Stimulated activated memory B cell treated with anti-CD40 and anti-IgM and Interleukin-4, amounts not matched to agents 10 μg/mL and 1 μg/mL and 100 μg/mL, for 72 hours (primary cell): Measurements from ENCODE around the gene ZNF70.
"Not testable (repeated sequence)": the region's sequence is repeated elsewhere in the genome, so short reads cannot be mapped to it uniquely, and the experiment has no call there.

ENCODE experiments used
- ATAC-seq: fragments of 150-1000 bp; cut with Tn5 transposase; 2 replicates; pipeline ENCODE4 v1.10.0; 2021
- H3K27ac Mint-ChIP-seq: one replicate; pipeline ENCODE4 v1.8.0; 2022; ENCODE audit warnings: mild to moderate bottlenecking, mixed read lengths
- H3K27me3 Mint-ChIP-seq: one replicate; pipeline ENCODE4 v1.8.0; 2022; ENCODE audit warnings: mixed read lengths
- H3K36me3 Mint-ChIP-seq: one replicate; pipeline ENCODE4 v1.8.0; 2022; ENCODE audit warnings: mixed read lengths
- H3K4me1 Mint-ChIP-seq: one replicate; pipeline ENCODE4 v1.8.0; 2022; ENCODE audit warnings: mixed read lengths
- H3K4me3 Mint-ChIP-seq: one replicate; pipeline ENCODE4 v1.8.0; 2022; ENCODE audit warnings: mild to moderate bottlenecking, moderate library complexity, mixed read lengths
- H3K9me3 Mint-ChIP-seq: one replicate; pipeline ENCODE4 v1.8.0; 2022; ENCODE audit warnings: mixed read lengths

ZNF70 gene

DNA sequence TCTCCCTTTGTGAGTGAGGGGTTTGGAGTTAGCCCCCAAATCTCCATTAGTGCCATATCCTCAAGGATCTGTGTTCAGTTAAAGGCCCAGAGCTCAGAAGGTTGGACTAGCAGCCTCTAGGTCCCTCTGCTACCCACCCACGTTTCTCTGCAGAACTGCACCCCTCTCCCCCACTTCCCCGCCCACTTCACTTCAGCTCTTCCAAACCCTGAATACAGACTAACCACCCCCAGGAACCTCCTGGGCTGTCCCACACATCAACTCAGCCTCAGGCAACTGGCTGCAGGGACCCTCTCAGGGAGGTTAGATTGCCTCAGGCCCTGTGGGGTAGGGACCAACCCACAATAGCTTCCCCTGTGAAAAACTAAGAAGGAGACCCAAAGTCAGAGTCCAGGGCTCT lies 2.5 kb upstream of the ZNF70 start:
- no peaks in the 10 kb centered on the region for H3K27me3 Mint-ChIP-seq
- peak overlapping the region; percentile 95 for H3K27ac Mint-ChIP-seq
- H3K9me3 Mint-ChIP-seq: no peaks in the 10 kb centered on the region
- peaks cover 74% of the 10 kb centered on the region for H3K4me1 Mint-ChIP-seq
- H3K4me3 Mint-ChIP-seq: peak overlapping the region; percentile 91
- no peaks in the 10 kb centered on the region for H3K36me3 Mint-ChIP-seq
- no peak for ATAC-seq

GRCh38 chr22:23752750-23753149 lies 1.8 kb upstream of the ZNF70 start:
- no peaks in the 10 kb centered on the region for H3K27me3 Mint-ChIP-seq
- no peaks in the 10 kb centered on the region for H3K36me3 Mint-ChIP-seq
- H3K27ac Mint-ChIP-seq: peak overlapping the region; percentile 95
- H3K4me3 Mint-ChIP-seq: peak overlapping the region; percentile 91
- H3K4me1 Mint-ChIP-seq: peaks cover 73% of the 10 kb centered on the region
- peak; percentile 74 for ATAC-seq
- no peaks in the 10 kb centered on the region for H3K9me3 Mint-ChIP-seq

- Mint-ChIP-seq H3K4me1 (peaks cover 67% of the 10 kb centered on the region), H3K4me3 (peak overlapping the region; percentile 91), H3K27me3 (no peaks in the 10 kb centered on the region), H3K9me3 (no peaks in the 10 kb centered on the region), H3K36me3 (no peaks in the 10 kb centered on the region), H3K27ac (peak overlapping the region; percentile 95)
- peak; percentile 89 for ATAC-seq
These were observed 1.3 kb upstream of the ZNF70 start for GRCh38 chr22:23752090-23752691.

- H3K4me1 Mint-ChIP-seq: peaks cover 66% of the 10 kb centered on the region
- peak; percentile 5 for ATAC-seq
- H3K9me3 Mint-ChIP-seq: no peaks in the 10 kb centered on the region
- peak overlapping the region; percentile 91 for H3K4me3 Mint-ChIP-seq
- H3K27me3 Mint-ChIP-seq: no peaks in the 10 kb centered on the region
- H3K36me3 Mint-ChIP-seq: no peaks in the 10 kb centered on the region
- peak overlapping the region; percentile 95 for H3K27ac Mint-ChIP-seq
These were observed 607 bp upstream of the ZNF70 start for GRCh38 chr22:23751441-23751996.

DNA sequence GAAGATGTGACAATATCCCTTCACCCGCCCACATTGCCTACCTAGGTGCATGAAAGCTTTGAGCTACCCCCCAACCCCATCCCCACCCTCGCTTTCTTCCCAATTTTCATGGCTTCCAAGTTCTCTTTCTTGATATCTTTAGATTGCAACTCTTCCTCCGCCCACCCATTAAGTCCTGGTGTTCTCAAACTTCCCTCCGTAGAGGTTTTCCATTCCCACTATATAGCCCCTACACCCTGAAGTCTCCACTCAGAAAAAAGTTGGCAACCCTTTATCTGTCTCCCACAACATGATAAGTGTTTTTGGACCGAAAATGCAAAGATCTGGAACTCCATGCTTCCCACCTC lies 572 bp downstream of the ZNF70 start:
- Mint-ChIP-seq H3K4me1 (peaks cover 62% of the 10 kb centered on the region), H3K27ac (peak overlapping the region; percentile 95), H3K4me3 (peak overlapping the region; percentile 84), H3K9me3 (no peaks in the 10 kb centered on the region), H3K27me3 (no peaks in the 10 kb centered on the region), H3K36me3 (peaks cover under 1% of the 10 kb centered on the region)
- ATAC-seq: no peak

- H3K36me3 Mint-ChIP-seq: peaks cover 5% of the 10 kb centered on the region
- no peak overlapping the region for H3K4me3 Mint-ChIP-seq
- ATAC-seq: no peak
- H3K9me3 Mint-ChIP-seq: no peaks in the 10 kb centered on the region
- H3K4me1 Mint-ChIP-seq: peaks cover 57% of the 10 kb centered on the region
- H3K27ac Mint-ChIP-seq: no peak overlapping the region
- no peaks in the 10 kb centered on the region for H3K27me3 Mint-ChIP-seq
These were observed 1.0 kb downstream of the ZNF70 start for GRCh38 chr22:23749841-23750301.

DNA sequence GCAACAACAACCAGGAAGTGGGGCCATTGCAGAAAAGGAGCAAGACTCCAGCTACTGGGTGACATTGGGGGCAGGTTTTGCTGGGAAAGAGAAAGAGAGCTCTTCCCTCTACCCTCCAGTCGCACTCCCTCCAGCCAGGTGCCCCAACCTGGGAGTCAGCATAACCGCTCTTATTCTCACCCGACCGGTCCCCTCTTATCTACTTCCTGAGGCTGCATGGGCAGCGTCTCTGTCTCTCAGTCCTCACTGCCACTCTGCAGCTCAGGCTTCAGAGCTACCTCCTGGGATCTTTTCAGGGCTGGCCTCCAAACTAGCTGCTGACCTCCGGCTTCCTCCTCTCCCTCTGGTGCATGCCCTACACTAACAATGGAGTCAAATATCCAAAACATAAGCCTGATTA lies 5.1 kb downstream of the ZNF70 start:
- H3K27me3 Mint-ChIP-seq: no peaks in the 10 kb centered on the region
- ATAC-seq: no peak
- peaks cover 8% of the 10 kb centered on the region for H3K9me3 Mint-ChIP-seq
- peaks cover 20% of the 10 kb centered on the region for H3K4me1 Mint-ChIP-seq
- no peak overlapping the region for H3K4me3 Mint-ChIP-seq
- no peak overlapping the region for H3K27ac Mint-ChIP-seq
- peaks cover 25% of the 10 kb centered on the region for H3K36me3 Mint-ChIP-seq

DNA sequence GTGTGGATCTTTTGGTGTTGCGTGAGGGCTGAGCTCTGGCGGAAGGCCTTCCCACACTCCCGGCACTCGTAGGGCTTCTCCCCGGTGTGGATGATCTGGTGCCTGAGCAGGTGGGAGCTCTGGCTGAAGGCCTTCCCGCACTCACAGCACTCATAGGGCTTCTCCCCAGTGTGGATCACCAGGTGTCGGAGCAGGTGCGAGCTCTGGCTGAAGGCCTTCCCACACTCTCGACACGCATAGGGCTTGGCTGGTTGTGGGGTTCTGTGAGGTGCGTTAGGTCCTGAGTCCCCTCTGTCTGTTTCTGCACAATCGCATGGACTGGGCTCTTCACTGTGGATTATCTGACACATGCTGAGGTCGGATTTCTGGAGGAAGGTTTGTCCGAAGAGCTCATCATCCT lies 6.4 kb downstream of the ZNF70 start:
- ATAC-seq: no peak
- H3K27me3 Mint-ChIP-seq: no peaks in the 10 kb centered on the region
- no peak overlapping the region for H3K4me3 Mint-ChIP-seq
- H3K9me3 Mint-ChIP-seq: peaks cover 8% of the 10 kb centered on the region
- no peak overlapping the region for H3K27ac Mint-ChIP-seq
- peaks cover 25% of the 10 kb centered on the region for H3K36me3 Mint-ChIP-seq
- H3K4me1 Mint-ChIP-seq: peaks cover 7% of the 10 kb centered on the region

- Mint-ChIP-seq H3K9me3 (peaks cover 8% of the 10 kb centered on the region), H3K4me1 (peaks cover 7% of the 10 kb centered on the region), H3K4me3 (no peak overlapping the region), H3K27me3 (no peaks in the 10 kb centered on the region), H3K27ac (no peak overlapping the region), H3K36me3 (peaks cover 25% of the 10 kb centered on the region)
- ATAC-seq: no peak
These were observed 6.9 kb downstream of the ZNF70 start for GRCh38 chr22:23744001-23744400.

DNA sequence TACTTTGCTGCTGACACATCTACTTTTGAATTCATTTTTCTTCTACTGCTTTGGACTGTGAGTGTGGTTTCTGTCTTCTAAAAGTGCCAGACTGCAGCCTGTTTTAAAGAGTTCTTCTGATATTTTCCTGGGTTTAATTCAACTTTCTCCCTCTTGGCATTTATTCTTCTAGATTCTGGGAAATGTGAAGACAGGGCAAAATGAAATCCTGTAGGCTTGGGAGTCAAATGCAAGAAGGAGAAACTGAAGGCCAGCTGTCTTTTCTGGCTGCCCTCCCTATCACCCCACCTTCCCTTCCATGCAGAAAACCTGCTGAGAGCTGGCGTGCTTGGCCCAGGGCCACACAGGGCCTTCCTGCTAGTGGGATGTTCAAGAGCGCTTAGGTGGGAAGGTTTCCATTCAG lies 7.6 kb downstream of the ZNF70 start:
- Mint-ChIP-seq H3K27ac (no peak overlapping the region), H3K4me3 (no peak overlapping the region), H3K36me3 (peaks cover 25% of the 10 kb centered on the region), H3K4me1 (peaks cover 7% of the 10 kb centered on the region), H3K27me3 (no peaks in the 10 kb centered on the region), H3K9me3 (peaks cover 8% of the 10 kb centered on the region)
- ATAC-seq: no peak

GRCh38 chr22:23742505-23743264 lies 8.2 kb downstream of the ZNF70 start:
- peaks cover 7% of the 10 kb centered on the region for H3K4me1 Mint-ChIP-seq
- H3K27me3 Mint-ChIP-seq: no peaks in the 10 kb centered on the region
- peaks cover 25% of the 10 kb centered on the region for H3K36me3 Mint-ChIP-seq
- no peak overlapping the region for H3K4me3 Mint-ChIP-seq
- ATAC-seq: no peak
- H3K9me3 Mint-ChIP-seq: peaks cover 8% of the 10 kb centered on the region
- no peak overlapping the region for H3K27ac Mint-ChIP-seq

- Mint-ChIP-seq H3K27ac (no peak overlapping the region), H3K27me3 (no peaks in the 10 kb centered on the region), H3K4me1 (no peaks in the 10 kb centered on the region), H3K9me3 (no peaks in the 10 kb centered on the region), H3K4me3 (no peak overlapping the region), H3K36me3 (no peaks in the 10 kb centered on the region)
- ATAC-seq: no peak
These were observed 13.2 kb downstream of the ZNF70 start for GRCh38 chr22:23737696-23738095.

DNA sequence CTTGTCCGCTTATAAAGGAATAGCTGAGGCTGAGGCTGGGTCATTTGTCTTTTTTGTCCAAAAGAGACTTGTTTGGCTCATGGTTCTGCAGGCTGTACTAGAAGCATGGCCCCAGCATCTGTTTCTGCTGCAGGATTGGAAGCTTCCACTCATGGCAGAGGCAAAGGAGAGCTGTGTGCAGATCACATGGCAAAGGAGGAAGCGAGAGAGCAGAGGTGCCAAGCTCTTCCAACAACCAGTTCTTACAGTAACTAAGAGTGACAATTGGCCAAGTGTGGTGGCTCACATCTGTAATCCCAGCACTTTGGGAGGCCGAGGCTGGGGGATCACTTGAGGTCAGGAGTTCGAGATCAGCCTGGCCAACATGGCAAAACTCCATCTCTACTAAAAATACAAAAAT lies 22.8 kb downstream of the ZNF70 start:
- H3K4me1 Mint-ChIP-seq, H3K4me3 Mint-ChIP-seq, H3K27ac Mint-ChIP-seq, ATAC-seq, H3K9me3 Mint-ChIP-seq, H3K36me3 Mint-ChIP-seq: not testable (repeated sequence)
- peaks cover 19% of the 10 kb centered on the region for H3K27me3 Mint-ChIP-seq

GRCh38 chr22:23722724-23723123 lies 28.2 kb downstream of the ZNF70 start:
- Mint-ChIP-seq H3K9me3 (no peaks in the 10 kb centered on the region), H3K4me3 (no peak overlapping the region), H3K36me3 (no peaks in the 10 kb centered on the region), H3K27ac (no peak overlapping the region), H3K4me1 (peaks cover 14% of the 10 kb centered on the region), H3K27me3 (peaks cover 19% of the 10 kb centered on the region)
- ATAC-seq: peak; percentile 39

DNA sequence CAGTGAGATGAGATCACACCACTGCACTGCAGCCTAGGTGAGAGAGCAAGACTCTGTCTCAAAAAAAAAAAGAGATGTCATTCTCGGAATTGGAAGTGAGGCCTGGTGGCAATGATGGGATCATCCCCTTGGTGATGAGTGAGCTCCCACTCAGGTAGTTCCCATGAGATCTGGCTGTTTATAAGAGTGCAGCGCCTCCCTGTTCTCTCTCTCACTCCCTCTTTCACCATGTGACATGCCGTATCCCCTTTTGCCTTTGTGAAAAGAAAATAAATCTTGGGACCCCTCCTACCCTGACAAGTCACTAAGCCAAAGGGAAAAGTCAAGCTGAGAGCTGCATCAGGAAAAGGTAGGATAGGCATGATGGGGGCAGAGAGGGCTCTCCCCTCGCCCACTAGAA lies 28.8 kb downstream of the ZNF70 start:
- Mint-ChIP-seq H3K27ac (no peak overlapping the region), H3K9me3 (no peaks in the 10 kb centered on the region), H3K27me3 (peaks cover 19% of the 10 kb centered on the region), H3K4me1 (peaks cover 19% of the 10 kb centered on the region), H3K4me3 (no peak overlapping the region), H3K36me3 (no peaks in the 10 kb centered on the region)
- no peak for ATAC-seq

DNA sequence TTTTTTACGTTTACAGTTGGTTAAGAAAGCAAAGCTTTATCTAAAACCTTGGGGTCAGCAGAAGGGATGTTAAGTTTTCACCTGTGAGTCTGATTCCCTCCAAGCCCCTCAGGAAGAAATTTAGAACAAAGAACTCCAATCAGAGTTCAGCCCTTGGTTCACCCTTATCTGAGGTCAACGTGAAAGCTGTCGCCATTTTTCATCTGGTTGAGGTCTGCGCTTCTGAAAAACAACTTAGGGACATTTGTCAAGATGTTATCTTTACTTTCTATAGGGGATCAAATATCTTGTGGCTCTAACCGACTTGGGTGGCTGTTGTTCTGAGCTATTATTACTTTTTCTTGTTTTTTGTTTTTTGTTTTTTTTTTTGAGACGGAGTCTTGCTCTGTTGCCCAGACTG lies 30.1 kb downstream of the ZNF70 start:
- Mint-ChIP-seq H3K4me3 (no peak overlapping the region), H3K9me3 (no peaks in the 10 kb centered on the region), H3K27me3 (peaks cover 10% of the 10 kb centered on the region), H3K36me3 (no peaks in the 10 kb centered on the region), H3K4me1 (peaks cover 18% of the 10 kb centered on the region), H3K27ac (no peak overlapping the region)
- no peak for ATAC-seq
